Large intestine (tissue), 3 donors: ENCODE measurements around the gene CMTM6. TPM values are rescaled to one million over a fixed set of nuclear protein-coding genes. Genes with fewer than 3 reads are reported as not detected.
"Not testable (repeated sequence)": the region's sequence is repeated elsewhere in the genome, so short reads cannot be mapped to it uniquely, and the experiment has no call there.

ENCODE experiments used
- DNase-seq, 2 donors: peaks; one replicate each; pipeline versions ENCODE4 v3.0.0 to v3.0.0-alpha.2; 2013
- H3K27ac ChIP-seq: one replicate; pipeline ENCODE4 v1.5.1; 2013; ENCODE audit warnings: low read length
- H3K27me3 ChIP-seq: 2 replicates; pipeline ENCODE4 v1.6.1; 2013; ENCODE audit warnings: low read length; ENCODE audit not compliant: control insufficient read depth, insufficient read depth
- H3K36me3 ChIP-seq: 2 replicates; pipeline ENCODE4 v1.6.1; 2013; ENCODE audit warnings: low read length; ENCODE audit not compliant: control insufficient read depth, insufficient read depth
- H3K4me1 ChIP-seq: one replicate; pipeline ENCODE4 v1.6.1; 2013; ENCODE audit warnings: low read length; ENCODE audit not compliant: control insufficient read depth, insufficient read depth
- H3K4me3 ChIP-seq: one replicate; pipeline ENCODE4 v1.5.1; 2013; ENCODE audit warnings: low read length
- H3K9me3 ChIP-seq: one replicate; pipeline ENCODE4 v1.6.1; 2013; ENCODE audit warnings: mild to moderate bottlenecking, low read depth, low read length, moderate library complexity; ENCODE audit not compliant: control insufficient read depth
- WGBS: methylation state at CpG from one replicate; pipeline ENCODE4 v1.1.5; 2013; ENCODE audit warnings: low lambda C conversion rate; ENCODE audit not compliant: insufficient coverage; 5-methylcytosine and 5-hydroxymethylcytosine counted together
- polyA plus RNA-seq: library from polyadenylated mRNA; unstranded; fragments of 120-200 nt; gene quantifications from one replicate; pipeline ENCODE4 v1.2.1, GENCODE V29; 2013

The CMTM6 gene
- polyA plus RNA-seq, 1 donor, result 49.7 TPM

DNA sequence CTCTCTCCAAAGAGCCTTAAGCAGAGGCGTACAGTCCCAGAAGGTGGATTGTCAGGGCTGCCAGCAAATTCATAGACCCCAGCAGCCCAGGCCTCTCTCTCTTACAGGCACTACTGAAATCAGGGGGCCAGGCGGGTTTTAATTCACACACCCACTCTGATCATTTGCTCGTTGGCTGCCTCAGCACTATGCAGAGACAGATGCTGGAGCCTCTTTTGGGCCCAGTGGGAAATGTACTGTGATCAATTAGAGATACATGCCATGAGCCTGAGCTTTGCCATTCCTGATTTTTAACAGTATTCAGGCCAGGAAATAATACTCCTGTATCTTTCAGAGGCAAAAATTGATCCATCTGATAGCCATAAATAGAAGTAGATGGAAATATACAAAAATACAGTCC is 53.0 kb downstream of the CMTM6 start:
- Histone ChIP-seq H3K4me1 (no peaks in the 10 kb centered on the region), H3K36me3 (peaks cover 11% of the 10 kb centered on the region), H3K27ac (no peak overlapping the region), H3K27me3 (no peaks in the 10 kb centered on the region), H3K4me3 (no peak overlapping the region), H3K9me3 (peaks cover 3% of the 10 kb centered on the region)
- no peak for DNase-seq
- no CpG with 5 or more reads among the region's 3 CpGs for WGBS

DNA sequence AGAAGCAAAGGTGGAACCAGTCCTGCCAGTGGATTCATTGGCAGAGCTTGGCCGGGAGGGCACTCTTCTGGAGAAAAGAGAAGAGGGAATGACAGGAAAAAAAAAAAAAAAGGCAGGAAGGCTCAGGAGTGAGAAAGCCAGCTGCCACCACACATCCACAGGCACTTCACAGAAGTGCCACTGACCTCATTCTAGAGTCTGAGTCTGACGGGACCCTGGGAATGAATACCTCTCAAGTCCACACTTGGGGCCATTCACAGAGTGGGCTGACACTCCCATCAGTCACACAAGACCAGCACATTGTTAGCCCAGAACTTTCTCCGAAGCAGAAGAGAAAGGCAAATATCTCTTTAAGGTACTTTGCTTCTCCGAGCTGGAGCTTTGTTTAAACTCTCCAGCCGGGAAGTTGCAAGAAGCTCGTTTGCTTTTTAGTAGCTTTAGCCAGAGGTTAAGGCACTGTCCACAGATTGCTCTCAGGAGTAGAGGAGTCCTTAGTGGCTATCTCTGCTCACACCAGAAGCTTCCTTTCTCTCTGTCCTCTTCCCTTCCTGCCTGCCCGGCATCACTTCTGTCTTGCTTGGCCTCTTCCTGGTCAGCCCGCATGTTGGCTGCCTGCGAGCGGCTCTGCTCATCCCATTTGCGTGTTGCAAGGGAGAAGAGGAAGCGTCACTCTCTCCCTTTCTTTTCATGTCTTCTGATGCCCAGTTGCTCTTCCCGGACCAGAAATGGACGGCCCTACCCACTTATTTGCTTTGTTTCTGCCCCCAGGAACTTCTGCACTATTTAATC is 53.8 kb downstream of the CMTM6 start:
- DNase-seq, result no peak
- Histone ChIP-seq H3K27ac (no peak overlapping the region), H3K27me3 (no peaks in the 10 kb centered on the region), H3K36me3 (peaks cover 11% of the 10 kb centered on the region), H3K4me1 (no peaks in the 10 kb centered on the region), H3K4me3 (no peak overlapping the region), H3K9me3 (peaks cover 3% of the 10 kb centered on the region)
- 100% methylated on average over 1 of the region's 14 CpGs for WGBS

- no peak for DNase-seq
- H3K27ac ChIP-seq, result no peak overlapping the region
- no peaks in the 10 kb centered on the region for H3K27me3 ChIP-seq
- no peak overlapping the region for H3K4me3 ChIP-seq
- no CpG with 5 or more reads among the region's 1 CpG for WGBS
- H3K4me1 ChIP-seq, result no peaks in the 10 kb centered on the region
- peaks cover 11% of the 10 kb centered on the region for H3K36me3 ChIP-seq
- peaks cover 3% of the 10 kb centered on the region for H3K9me3 ChIP-seq
Observed at GRCh38 chr3:32447865-32448400, 54.7 kb downstream of the CMTM6 start.

- WGBS, result no CpG with 5 or more reads among the region's 1 CpG
- H3K27ac ChIP-seq, result no peak overlapping the region
- H3K4me1 ChIP-seq, result no peaks in the 10 kb centered on the region
- no peaks in the 10 kb centered on the region for H3K36me3 ChIP-seq
- peaks cover 3% of the 10 kb centered on the region for H3K9me3 ChIP-seq
- no peaks in the 10 kb centered on the region for H3K27me3 ChIP-seq
- no peak for DNase-seq
- H3K4me3 ChIP-seq, result no peak overlapping the region
Observed at GRCh38 chr3:32443478-32443877, 59.2 kb downstream of the CMTM6 start.

- H3K36me3 ChIP-seq, result no peaks in the 10 kb centered on the region
- DNase-seq, result no peak
- no peaks in the 10 kb centered on the region for H3K4me1 ChIP-seq
- no peaks in the 10 kb centered on the region for H3K27me3 ChIP-seq
- H3K27ac ChIP-seq, result no peak overlapping the region
- WGBS, result 100% methylated on average over 1 of the region's 3 CpGs
- peaks cover 3% of the 10 kb centered on the region for H3K9me3 ChIP-seq
- H3K4me3 ChIP-seq, result no peak overlapping the region
Observed at GRCh38 chr3:32442766-32443165, 59.9 kb downstream of the CMTM6 start.

DNA sequence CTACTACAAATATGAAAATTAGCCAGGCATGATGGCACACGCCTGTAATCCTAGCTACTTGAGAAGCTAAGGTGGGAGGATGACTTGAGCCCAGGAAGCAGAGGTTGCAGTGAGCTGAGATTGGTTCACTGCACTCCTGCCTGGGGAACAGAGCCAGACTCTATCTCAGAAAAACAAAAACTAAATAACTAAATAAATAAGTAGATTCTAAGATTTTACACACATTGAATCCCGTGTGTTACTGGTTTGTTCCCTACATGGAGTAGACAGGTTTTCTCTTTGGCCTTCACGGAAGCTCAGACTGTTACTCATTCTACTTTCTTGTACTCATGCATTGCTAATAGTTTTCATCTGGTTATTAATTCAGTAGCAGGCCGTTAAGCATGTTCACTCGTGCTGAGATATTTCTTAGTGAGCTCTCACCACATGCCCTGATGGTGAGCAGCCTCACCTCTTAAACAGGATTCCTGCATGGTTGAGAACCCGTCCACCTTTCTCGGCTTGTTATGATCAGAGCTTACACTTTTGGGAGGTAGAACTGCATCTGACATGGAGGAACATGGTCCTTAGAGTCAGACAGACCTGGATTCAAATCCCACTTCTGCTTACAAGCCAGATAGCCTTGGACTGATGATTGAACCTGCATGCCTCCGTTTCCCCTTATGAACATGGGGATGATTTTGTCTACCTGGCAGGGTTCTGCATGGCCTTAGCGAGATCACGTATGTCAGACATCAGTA is 61.9 kb downstream of the CMTM6 start:
- Histone ChIP-seq H3K27ac (no peak overlapping the region), H3K9me3 (peaks cover 3% of the 10 kb centered on the region), H3K36me3 (no peaks in the 10 kb centered on the region), H3K4me3 (no peak overlapping the region), H3K4me1 (no peaks in the 10 kb centered on the region), H3K27me3 (no peaks in the 10 kb centered on the region)
- DNase-seq, result no peak
- WGBS, result 100% methylated on average over 2 of the region's 10 CpGs

DNA sequence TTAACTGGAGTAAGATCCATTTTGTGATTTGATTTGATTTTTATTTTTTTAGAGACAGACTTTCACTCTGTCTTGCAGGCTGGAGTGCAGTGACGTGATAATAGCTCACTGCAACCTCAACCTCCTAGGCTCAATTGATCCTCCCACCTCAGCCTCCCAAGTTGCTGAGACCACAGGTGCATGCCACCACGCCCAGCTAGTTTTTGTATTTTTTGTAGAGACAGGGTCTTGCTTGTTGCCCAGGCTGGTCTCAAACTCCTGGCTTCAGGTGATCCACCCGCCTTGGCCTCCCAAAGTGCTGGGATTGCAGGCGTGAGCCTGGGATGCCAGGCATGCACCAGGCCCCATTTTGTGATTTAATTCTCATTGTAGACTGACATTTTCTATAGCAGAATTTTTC is 63.2 kb downstream of the CMTM6 start:
- not testable (repeated sequence) for H3K36me3 ChIP-seq, H3K9me3 ChIP-seq, DNase-seq, H3K4me1 ChIP-seq, H3K27me3 ChIP-seq, H3K27ac ChIP-seq, H3K4me3 ChIP-seq
- 100% methylated on average over 1 of the region's 4 CpGs for WGBS

GRCh38 chr3:32438596-32439344 is 63.9 kb downstream of the CMTM6 start:
- H3K4me1 ChIP-seq, result no peaks in the 10 kb centered on the region
- H3K27me3 ChIP-seq, result no peaks in the 10 kb centered on the region
- DNase-seq, result no peak
- H3K9me3 ChIP-seq, result no peaks in the 10 kb centered on the region
- 60% methylated on average over 1 of the region's 10 CpGs for WGBS
- H3K36me3 ChIP-seq, result no peaks in the 10 kb centered on the region
- H3K4me3 ChIP-seq, result no peak overlapping the region
- no peak overlapping the region for H3K27ac ChIP-seq

DNA sequence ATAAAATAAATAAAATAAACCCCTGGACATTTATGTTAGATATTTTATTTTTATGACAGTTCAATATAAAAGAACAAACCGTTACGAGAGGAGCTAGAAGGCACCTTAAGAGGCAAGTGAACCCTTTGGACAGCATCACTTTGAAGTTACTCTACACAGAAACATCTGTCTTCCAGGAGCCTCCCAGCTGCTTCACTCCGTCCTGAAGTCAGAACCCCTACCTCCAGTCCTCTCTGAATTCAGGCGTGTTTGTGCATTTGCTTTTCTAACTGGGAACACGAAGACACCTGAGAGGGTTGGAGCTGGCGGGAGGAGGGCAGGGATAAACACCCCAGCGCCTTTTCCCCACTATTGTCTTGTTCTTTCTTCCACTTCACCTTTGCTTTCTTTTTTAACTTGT is 64.8 kb downstream of the CMTM6 start:
- DNase-seq, result no peak
- 90% methylated on average over 2 of the region's 7 CpGs for WGBS
- no peaks in the 10 kb centered on the region for H3K27me3 ChIP-seq
- no peaks in the 10 kb centered on the region for H3K4me1 ChIP-seq
- no peaks in the 10 kb centered on the region for H3K36me3 ChIP-seq
- H3K4me3 ChIP-seq, result no peak overlapping the region
- H3K27ac ChIP-seq, result no peak overlapping the region
- H3K9me3 ChIP-seq, result no peaks in the 10 kb centered on the region

GRCh38 chr3:32436816-32437189 is 65.8 kb downstream of the CMTM6 start:
- Histone ChIP-seq H3K36me3 (no peaks in the 10 kb centered on the region), H3K27ac (no peak overlapping the region), H3K4me3 (no peak overlapping the region), H3K4me1 (no peaks in the 10 kb centered on the region), H3K27me3 (no peaks in the 10 kb centered on the region), H3K9me3 (no peaks in the 10 kb centered on the region)
- no CpG with 5 or more reads among the region's 4 CpGs for WGBS
- DNase-seq, result no peak
